Neural cell (in vitro differentiated cells): Measurements from ENCODE around the gene STAT5B.

Experiments used
- CTCF ChIP-seq: fragments of 450-650 bp; IDR thresholded peaks from 2 replicates; pipeline ENCODE4 v1.5.1; 2014; ENCODE audit warnings: antibody characterized with exemption, mild to moderate bottlenecking, moderate library complexity; ENCODE audit not compliant: poor library complexity, severe bottlenecking
- EZH2 ChIP-seq: fragments of 200-600, 300-800 bp; shearing (Covaris generic), sonication (generic); IDR thresholded peaks from 2 replicates; pipeline ENCODE4 v1.6.1; 2014; ENCODE audit warnings: antibody characterized with exemption, low read length, borderline replicate concordance, mild to moderate bottlenecking; ENCODE audit not compliant: insufficient read depth, poor library complexity, severe bottlenecking

- TF ChIP-seq CTCF, result no peak
- TF ChIP-seq EZH2, result no peak
These were observed 11.2 kb upstream of the STAT5B start for GRCh38 chr17:42287305-42287976.
